Neural crest cell (in vitro differentiated cells): ENCODE data around the gene SASH1. TPM values are rescaled to one million over a fixed set of nuclear protein-coding genes. Genes with fewer than 3 reads are reported as not detected.

Experiments used
- DNase-seq: peaks from one replicate; pipeline ENCODE4 v3.0.0; 2021; ENCODE audit warnings: low read depth, mixed read lengths, low spot score
- H3K27ac Mint-ChIP-seq: one replicate; pipeline ENCODE4 v1.8.0; 2021; ENCODE audit warnings: mild to moderate bottlenecking, mixed read lengths; ENCODE audit not compliant: unreplicated experiment
- H3K27me3 Mint-ChIP-seq: 2 replicates; pipeline ENCODE4 v1.8.0; 2021; ENCODE audit warnings: low read depth, mild to moderate bottlenecking, mixed read lengths
- H3K36me3 Mint-ChIP-seq: 2 replicates; pipeline ENCODE4 v1.8.0; 2021; ENCODE audit warnings: low read depth, mild to moderate bottlenecking, mixed read lengths
- H3K4me1 Mint-ChIP-seq: 2 replicates; pipeline ENCODE4 v1.8.0; 2021; ENCODE audit warnings: mixed read lengths
- H3K4me3 Mint-ChIP-seq: one replicate; pipeline ENCODE4 v1.8.0; 2021; ENCODE audit warnings: mild to moderate bottlenecking, mixed read lengths
- H3K9me3 Mint-ChIP-seq: 2 replicates; pipeline ENCODE4 v1.8.0; 2021; ENCODE audit warnings: mixed read lengths
- CTCF ChIP-seq: fragments of 200-600 bp; sonication (generic); conservative IDR thresholded peaks from 2 replicates; pipeline ENCODE4 v1.5.0; 2021; ENCODE audit warnings: antibody characterized with exemption, mild to moderate bottlenecking
- total RNA-seq: library from RNA; stranded (reverse); gene quantifications from 2 replicates; pipeline ENCODE4 v1.2.1, GENCODE V29; 2021

The SASH1 gene
- total RNA-seq, 1 donor from 2014 or later: 90.0 TPM

- no peak for DNase-seq
- Mint-ChIP-seq H3K9me3 (no peaks in the 10 kb centered on the region), H3K27me3 (no peaks in the 10 kb centered on the region), H3K36me3 (peaks cover 12% of the 10 kb centered on the region), H3K4me3 (no peak overlapping the region), H3K4me1 (peaks cover 15% of the 10 kb centered on the region), H3K27ac (no peak overlapping the region)
- TF ChIP-seq CTCF: no peak
Measured at GRCh38 chr6:148441454-148441911, 98.8 kb downstream of the SASH1 start.

- Mint-ChIP-seq H3K27ac (no peak overlapping the region), H3K27me3 (no peaks in the 10 kb centered on the region), H3K36me3 (peaks cover 18% of the 10 kb centered on the region), H3K4me3 (no peak overlapping the region), H3K9me3 (no peaks in the 10 kb centered on the region), H3K4me1 (peaks cover 32% of the 10 kb centered on the region)
- DNase-seq: no peak
- TF ChIP-seq CTCF: no peak
Measured at GRCh38 chr6:148443798-148444560, 101.3 kb downstream of the SASH1 start.

- Mint-ChIP-seq H3K9me3 (no peaks in the 10 kb centered on the region), H3K27ac (no peak overlapping the region), H3K4me1 (peaks cover 30% of the 10 kb centered on the region), H3K4me3 (no peak overlapping the region), H3K36me3 (peaks cover 23% of the 10 kb centered on the region), H3K27me3 (no peaks in the 10 kb centered on the region)
- TF ChIP-seq CTCF: no peak
- no peak for DNase-seq
Measured at GRCh38 chr6:148445116-148445515, 102.5 kb downstream of the SASH1 start.

DNA sequence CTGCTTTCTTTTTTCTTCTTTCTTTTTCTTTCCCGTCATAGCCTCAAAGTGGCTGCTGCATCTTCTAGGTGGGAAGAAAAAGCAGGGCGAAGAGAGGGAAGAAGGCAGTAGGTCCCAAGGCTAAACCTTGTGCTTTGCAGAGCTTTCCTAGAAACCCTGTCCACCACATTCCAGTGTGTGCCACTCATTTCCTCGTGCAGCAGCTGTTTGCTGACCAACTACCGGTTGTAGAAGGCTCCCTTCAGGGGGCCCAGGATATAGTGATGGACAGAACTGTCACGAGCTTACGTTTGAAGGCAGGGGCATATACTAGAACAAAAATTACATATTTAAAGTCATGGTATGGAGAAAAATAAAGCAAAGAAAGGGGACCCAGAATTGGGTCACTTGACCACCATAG lies 103.0 kb downstream of the SASH1 start:
- H3K4me3 Mint-ChIP-seq: no peak overlapping the region
- H3K27ac Mint-ChIP-seq: no peak overlapping the region
- H3K4me1 Mint-ChIP-seq: peaks cover 30% of the 10 kb centered on the region
- no peak for TF ChIP-seq CTCF
- DNase-seq: no peak
- no peaks in the 10 kb centered on the region for H3K9me3 Mint-ChIP-seq
- H3K36me3 Mint-ChIP-seq: peaks cover 24% of the 10 kb centered on the region
- H3K27me3 Mint-ChIP-seq: no peaks in the 10 kb centered on the region

GRCh38 chr6:148446681-148447080 lies 104.0 kb downstream of the SASH1 start:
- Mint-ChIP-seq H3K27me3 (no peaks in the 10 kb centered on the region), H3K4me1 (peaks cover 34% of the 10 kb centered on the region), H3K27ac (no peak overlapping the region), H3K36me3 (peaks cover 30% of the 10 kb centered on the region), H3K4me3 (no peak overlapping the region), H3K9me3 (no peaks in the 10 kb centered on the region)
- no peak for DNase-seq
- TF ChIP-seq CTCF: no peak
